ENCODE measurements around the gene CTNNA3.

DNA sequence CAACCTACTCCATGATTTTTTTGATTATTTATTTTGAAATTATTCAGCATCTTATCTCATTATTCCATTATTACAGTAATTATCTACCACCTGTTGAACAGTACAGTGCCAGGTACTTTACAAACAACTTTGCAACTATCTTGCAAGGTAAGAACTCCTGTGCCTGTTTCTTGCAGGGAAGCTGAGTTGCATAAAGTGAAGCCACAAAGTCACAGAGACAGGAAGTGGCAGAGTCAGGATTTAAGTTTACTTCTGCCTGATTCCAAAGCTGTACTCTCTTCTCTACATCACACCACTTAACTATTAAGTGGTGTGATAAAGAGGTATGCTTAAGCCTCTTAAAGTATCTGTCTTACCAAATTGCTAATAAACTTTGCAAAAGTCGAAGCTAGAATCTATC, 690.0 kb downstream of the CTNNA3 start:
- TF ChIP-seq ATF3 (IDR thresholded peaks at IDR 0.05): no peak
- TF ChIP-seq, protein P1, sequence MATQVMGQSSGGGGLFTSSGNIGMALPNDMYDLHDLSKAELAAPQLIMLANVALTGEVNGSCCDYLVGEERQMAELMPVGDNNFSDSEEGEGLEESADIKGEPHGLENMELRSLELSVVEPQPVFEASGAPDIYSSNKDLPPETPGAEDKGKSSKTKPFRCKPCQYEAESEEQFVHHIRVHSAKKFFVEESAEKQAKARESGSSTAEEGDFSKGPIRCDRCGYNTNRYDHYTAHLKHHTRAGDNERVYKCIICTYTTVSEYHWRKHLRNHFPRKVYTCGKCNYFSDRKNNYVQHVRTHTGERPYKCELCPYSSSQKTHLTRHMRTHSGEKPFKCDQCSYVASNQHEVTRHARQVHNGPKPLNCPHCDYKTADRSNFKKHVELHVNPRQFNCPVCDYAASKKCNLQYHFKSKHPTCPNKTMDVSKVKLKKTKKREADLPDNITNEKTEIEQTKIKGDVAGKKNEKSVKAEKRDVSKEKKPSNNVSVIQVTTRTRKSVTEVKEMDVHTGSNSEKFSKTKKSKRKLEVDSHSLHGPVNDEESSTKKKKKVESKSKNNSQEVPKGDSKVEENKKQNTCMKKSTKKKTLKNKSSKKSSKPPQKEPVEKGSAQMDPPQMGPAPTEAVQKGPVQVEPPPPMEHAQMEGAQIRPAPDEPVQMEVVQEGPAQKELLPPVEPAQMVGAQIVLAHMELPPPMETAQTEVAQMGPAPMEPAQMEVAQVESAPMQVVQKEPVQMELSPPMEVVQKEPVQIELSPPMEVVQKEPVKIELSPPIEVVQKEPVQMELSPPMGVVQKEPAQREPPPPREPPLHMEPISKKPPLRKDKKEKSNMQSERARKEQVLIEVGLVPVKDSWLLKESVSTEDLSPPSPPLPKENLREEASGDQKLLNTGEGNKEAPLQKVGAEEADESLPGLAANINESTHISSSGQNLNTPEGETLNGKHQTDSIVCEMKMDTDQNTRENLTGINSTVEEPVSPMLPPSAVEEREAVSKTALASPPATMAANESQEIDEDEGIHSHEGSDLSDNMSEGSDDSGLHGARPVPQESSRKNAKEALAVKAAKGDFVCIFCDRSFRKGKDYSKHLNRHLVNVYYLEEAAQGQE (IDR thresholded peaks at IDR 0.05): no peak
- TF ChIP-seq, protein P2, sequence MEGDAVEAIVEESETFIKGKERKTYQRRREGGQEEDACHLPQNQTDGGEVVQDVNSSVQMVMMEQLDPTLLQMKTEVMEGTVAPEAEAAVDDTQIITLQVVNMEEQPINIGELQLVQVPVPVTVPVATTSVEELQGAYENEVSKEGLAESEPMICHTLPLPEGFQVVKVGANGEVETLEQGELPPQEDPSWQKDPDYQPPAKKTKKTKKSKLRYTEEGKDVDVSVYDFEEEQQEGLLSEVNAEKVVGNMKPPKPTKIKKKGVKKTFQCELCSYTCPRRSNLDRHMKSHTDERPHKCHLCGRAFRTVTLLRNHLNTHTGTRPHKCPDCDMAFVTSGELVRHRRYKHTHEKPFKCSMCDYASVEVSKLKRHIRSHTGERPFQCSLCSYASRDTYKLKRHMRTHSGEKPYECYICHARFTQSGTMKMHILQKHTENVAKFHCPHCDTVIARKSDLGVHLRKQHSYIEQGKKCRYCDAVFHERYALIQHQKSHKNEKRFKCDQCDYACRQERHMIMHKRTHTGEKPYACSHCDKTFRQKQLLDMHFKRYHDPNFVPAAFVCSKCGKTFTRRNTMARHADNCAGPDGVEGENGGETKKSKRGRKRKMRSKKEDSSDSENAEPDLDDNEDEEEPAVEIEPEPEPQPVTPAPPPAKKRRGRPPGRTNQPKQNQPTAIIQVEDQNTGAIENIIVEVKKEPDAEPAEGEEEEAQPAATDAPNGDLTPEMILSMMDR (IDR thresholded peaks at IDR 0.05; ENCODE audit: low read depth, low read length, missing input control): no peak
- TF ChIP-seq GABPA (IDR thresholded peaks at IDR 0.05 in 1 of 2, conservative IDR thresholded peaks at IDR 0.05 in 1 of 2): no peak
